GM12865 (cell line): ENCODE data around the gene MTF1.

Source experiments
- DNase-seq: peaks from one replicate; pipeline ENCODE4 v3.0.0; 2010; ENCODE audit warnings: low read depth
- H3K4me3 ChIP-seq: 2 replicates; pipeline ENCODE4 v1.5.1; 2011; ENCODE audit warnings: mild to moderate bottlenecking, low read depth, low read length, control low read depth
- CTCF ChIP-seq: IDR thresholded peaks from 2 replicates; pipeline ENCODE4 v1.5.1; 2011; ENCODE audit warnings: low read length, control low read depth, low read depth, inconsistent platforms; ENCODE audit not compliant: insufficient read depth; ENCODE audit errors: missing control alignments

The MTF1 gene

GRCh38 chr1:37765916-37766664, 93.3 kb downstream of the MTF1 start:
- H3K4me3 ChIP-seq: no peak overlapping the region
- no peak for TF ChIP-seq CTCF
- peak; percentile 27 for DNase-seq

GRCh38 chr1:37764888-37765441, 94.4 kb downstream of the MTF1 start, which contains the start of gene EPHA10:
TSS of gene EPHA10 (minus strand) at chr1:37765120. CDS start at chr1:37765066, 54 bp downstream.
- no peak for DNase-seq
- TF ChIP-seq CTCF: no peak
- H3K4me3 ChIP-seq: no peak within 1 kb of the TSS

DNA sequence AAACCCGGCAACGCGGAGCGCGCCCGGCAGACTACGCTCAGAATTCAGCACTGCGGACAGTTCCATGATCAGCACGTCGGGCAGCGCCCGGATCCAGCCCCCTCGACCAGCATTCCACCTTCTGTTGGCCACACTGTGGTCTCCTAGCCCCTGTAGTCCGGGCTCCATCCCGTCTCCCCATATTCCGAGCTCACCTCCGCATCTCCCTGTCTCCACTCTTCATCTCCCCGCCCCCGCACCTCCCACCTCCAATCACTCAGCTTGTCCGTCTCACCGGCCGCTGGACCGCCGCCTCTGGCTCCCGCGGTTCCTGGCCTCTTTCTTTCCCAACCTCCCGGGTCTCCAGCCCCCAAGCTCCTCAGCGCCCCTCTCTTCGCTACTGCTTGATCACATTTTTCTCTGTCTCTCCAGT, 95.0 kb downstream of the MTF1 start:
- peak; percentile 28 for DNase-seq
- H3K4me3 ChIP-seq: no peak overlapping the region
- no peak for TF ChIP-seq CTCF

DNA sequence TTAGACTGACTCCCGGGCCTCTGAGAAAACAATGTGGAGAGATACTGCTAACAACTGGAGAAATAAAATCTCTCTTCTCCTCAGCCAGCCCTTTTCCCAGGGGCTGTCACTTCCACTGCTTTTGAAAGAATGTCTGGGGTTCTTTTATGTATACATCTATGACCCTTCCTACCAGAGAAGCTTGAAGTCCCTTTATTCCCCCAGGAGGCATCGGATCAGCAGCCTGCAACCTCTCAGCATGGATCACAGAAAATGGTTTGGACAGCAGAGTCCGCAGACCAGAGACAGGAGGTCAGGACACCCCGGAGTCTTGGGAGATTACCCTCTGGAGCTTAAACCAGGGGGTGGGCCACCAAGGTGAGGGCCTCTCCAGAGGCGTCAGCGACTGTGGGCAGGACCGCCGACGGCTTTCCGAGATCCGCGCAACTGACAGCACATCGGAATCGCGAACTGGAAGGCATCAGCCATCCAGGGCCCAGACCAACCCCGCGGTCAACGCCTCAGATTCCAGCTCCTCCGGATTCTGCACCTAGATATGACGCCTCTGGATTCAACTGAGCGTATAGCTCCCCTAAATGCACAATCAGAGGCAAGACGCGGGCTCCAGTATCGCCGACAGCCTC, 95.5 kb downstream of the MTF1 start:
- no peak for TF ChIP-seq CTCF
- DNase-seq: no peak
- H3K4me3 ChIP-seq: no peak overlapping the region

DNA sequence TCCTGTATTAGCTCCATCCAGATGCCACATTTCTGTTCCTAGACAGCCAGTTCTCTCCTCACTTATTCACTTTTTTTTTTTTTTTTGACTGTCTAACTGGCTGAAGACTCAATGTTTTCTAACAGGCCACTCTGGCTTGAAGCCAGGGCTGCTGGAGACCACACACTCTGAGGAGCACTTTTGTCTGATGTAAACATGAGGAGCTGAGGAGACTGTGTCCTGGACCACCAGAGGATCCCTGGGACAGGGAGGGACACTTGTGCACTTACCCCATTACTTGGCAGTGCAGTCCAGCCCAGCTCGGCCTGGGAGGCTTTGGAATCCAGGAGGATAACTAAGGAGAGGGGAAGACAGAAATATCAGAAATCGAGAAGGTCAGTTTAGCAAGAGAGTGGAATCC, 96.9 kb downstream of the MTF1 start:
- TF ChIP-seq CTCF: no peak
- H3K4me3 ChIP-seq: no peak overlapping the region

GRCh38 chr1:37761416-37762095, 97.8 kb downstream of the MTF1 start:
- DNase-seq: no peak
- TF ChIP-seq CTCF: no peak
- H3K4me3 ChIP-seq: no peak overlapping the region

More for the DNA sequence above, 96.9 kb downstream of the MTF1 start:
- DNase-seq: no peak
